Immature natural killer cell (primary cell): ENCODE results near the gene CLK3. TPM values are rescaled to one million over a fixed set of nuclear protein-coding genes. Genes with fewer than 3 reads are reported as not detected.
A peak's percentile ranks its signal among the peaks of the same experiment; 100 is the strongest.
"Not testable (repeated sequence)": the region's sequence is repeated elsewhere in the genome, so short reads cannot be mapped to it uniquely, and the experiment has no call there.

Experiments
- DNase-seq, 3 donors: peaks; one replicate each; pipeline ENCODE4 v3.0.0; 2022; ENCODE audit warnings: mixed read lengths in 1 of 3
- H3K27ac Mint-ChIP-seq, 6 donors: one replicate each; pipeline ENCODE4 v1.8.0; 2020; ENCODE audit warnings: mixed read lengths in 6 of 6, mild to moderate bottlenecking in 5 of 6, inconsistent platforms in 4 of 6, moderate library complexity in 3 of 6
- H3K27me3 Mint-ChIP-seq, 3 donors: one replicate each; pipeline ENCODE4 v1.8.0; 2020 to 2021; ENCODE audit warnings: low read depth in 3 of 3, mild to moderate bottlenecking in 3 of 3, mixed read lengths in 3 of 3, moderate library complexity in 3 of 3, inconsistent platforms in 1 of 3
- H3K36me3 Mint-ChIP-seq, 3 donors: one replicate each; pipeline ENCODE4 v1.8.0; 2020; ENCODE audit warnings: mixed read lengths in 3 of 3, inconsistent platforms in 2 of 3, mild to moderate bottlenecking in 2 of 3
- H3K4me1 Mint-ChIP-seq, 2 donors: one replicate each; pipeline ENCODE4 v1.8.0; 2020; ENCODE audit warnings: inconsistent platforms in 2 of 2, mild to moderate bottlenecking in 2 of 2, mixed read lengths in 2 of 2, moderate library complexity in 1 of 2
- H3K4me3 Mint-ChIP-seq, 5 donors: one replicate each; pipeline ENCODE4 v1.8.0; 2020; ENCODE audit warnings: mild to moderate bottlenecking in 5 of 5, mixed read lengths in 5 of 5, inconsistent platforms in 3 of 5, moderate library complexity in 3 of 5
- H3K9me3 Mint-ChIP-seq, 6 donors: one replicate each; pipeline ENCODE4 v1.8.0; 2020; ENCODE audit warnings: mild to moderate bottlenecking in 6 of 6, mixed read lengths in 6 of 6, inconsistent platforms in 4 of 6, moderate library complexity in 3 of 6
- polyA plus RNA-seq, 3 donors: library from polyadenylated mRNA; unstranded; fragments of 300-500 nt; fragmentation: Illumina TruSeq; gene quantifications; one replicate each; pipeline ENCODE4 v1.2.3, GENCODE V29; 2021

The CLK3 gene
- polyA plus RNA-seq, 3 donors from 2014 or later, result 32.4 to 82.1 (median 68.2) TPM

DNA sequence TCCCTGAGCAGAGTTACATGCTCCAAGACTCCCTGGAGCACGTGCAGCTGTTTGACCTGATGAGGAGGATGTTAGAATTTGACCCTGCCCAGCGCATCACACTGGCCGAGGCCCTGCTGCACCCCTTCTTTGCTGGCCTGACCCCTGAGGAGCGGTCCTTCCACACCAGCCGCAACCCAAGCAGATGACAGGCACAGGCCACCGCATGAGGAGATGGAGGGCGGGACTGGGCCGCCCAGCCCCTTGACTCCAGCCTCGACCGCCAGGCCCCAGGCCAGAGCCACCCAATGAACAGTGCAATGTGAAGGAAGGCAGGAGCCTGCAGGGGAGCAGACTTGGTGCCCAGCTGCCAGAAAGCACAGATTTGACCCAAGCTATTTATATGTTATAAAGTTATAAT is 14.1 kb downstream of the CLK3 start:
- not testable (repeated sequence) for H3K4me1 Mint-ChIP-seq, DNase-seq, H3K4me3 Mint-ChIP-seq, H3K27me3 Mint-ChIP-seq, H3K27ac Mint-ChIP-seq, H3K9me3 Mint-ChIP-seq
- peaks cover 0 to 34% (median 11%) of the 10 kb centered on the region in 3 donors for H3K36me3 Mint-ChIP-seq

DNA sequence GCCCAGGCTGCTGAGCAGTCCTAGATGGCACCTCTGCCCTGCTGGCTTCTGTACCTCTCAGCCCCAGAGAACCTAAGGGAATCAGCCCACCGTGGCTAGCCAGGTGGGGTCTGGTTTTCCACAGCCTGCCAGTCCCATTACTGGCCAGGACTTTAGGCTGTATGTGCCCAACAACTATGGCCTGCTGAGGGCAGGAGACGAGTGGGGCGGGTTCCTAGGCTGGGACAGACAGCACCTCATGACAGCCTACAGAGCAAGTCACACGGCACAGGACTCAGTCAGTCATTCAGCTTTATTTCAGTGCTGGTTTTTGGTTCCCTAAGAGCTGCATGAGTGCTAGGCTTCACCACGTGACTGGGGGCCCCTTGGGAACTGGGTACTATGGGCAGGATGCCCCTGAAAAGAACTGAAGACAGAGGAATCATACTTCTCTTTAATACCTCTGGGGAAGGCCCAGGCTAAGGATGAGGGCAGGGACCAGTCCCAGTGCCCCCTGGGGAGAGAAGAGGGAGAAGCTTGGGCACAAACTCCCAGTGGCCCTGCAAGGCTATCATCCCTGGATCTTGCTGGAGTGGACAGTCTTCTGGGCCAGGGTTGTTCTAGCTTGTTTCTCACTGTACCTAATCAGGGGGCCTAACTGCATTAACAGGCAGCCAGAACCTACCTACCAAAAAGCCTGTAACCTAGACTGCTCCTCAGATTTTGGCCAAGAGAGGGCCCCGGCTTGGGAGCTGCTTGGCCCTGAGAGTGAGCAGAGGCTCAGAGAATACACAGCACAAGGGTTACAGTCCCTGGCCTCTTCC is 14.8 kb downstream of the CLK3 start:
- Mint-ChIP-seq H3K9me3 (no peaks in the 10 kb centered on the region), H3K36me3 (peaks cover 0 to 34% (median 11%) of the 10 kb centered on the region in 3 donors), H3K27ac (peak overlapping the region in 2 of 6 donors; percentile 34 to 67), H3K27me3 (peaks cover 3 to 4% (median 4%) of the 10 kb centered on the region in 3 donors), H3K4me1 (no peaks in the 10 kb centered on the region), H3K4me3 (no peak overlapping the region)
- DNase-seq, result no peak

DNA sequence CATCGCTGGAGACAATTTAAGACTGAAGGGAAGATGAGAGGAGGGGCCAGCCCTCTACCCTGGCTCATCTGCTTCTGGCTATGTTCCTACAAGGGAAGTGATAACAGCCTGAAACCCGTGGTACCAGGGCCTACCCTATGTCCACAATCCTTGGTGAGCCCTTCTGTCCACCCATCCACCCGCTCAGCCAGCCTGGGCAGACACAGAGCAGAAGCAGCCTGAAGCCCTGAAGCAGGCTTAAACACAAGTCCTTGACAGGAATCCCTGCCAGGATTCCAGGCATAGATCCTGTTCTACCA is 15.4 kb downstream of the CLK3 start:
- peak overlapping the region in 1 of 6 donors; percentile 34 for H3K27ac Mint-ChIP-seq
- no peak overlapping the region for H3K4me3 Mint-ChIP-seq
- DNase-seq, result no peak
- peaks cover 0 to 4% (median 4%) of the 10 kb centered on the region in 3 donors for H3K27me3 Mint-ChIP-seq
- H3K9me3 Mint-ChIP-seq, result no peaks in the 10 kb centered on the region
- H3K36me3 Mint-ChIP-seq, result peaks cover 0 to 33% (median 9%) of the 10 kb centered on the region in 3 donors
- H3K4me1 Mint-ChIP-seq, result no peaks in the 10 kb centered on the region

DNA sequence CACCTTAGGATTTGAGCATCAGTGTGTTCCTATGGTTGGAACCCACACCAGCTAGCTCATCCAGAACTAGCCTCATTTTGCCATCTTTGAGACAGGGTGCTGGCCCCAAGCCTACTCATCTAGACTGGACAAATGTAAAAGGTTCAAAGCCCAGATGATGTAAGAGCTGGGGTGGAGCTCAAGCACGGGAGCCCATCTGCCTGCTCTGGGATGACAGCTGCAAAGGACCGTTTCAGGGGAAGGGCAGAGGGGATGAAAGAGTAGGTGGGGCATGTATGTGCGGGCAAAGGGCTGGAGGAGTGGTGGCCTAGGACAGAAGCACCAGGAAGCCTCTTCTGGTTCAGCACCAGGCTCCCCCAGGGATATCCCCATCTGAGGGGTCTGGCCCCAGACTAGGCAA is 15.8 kb downstream of the CLK3 start:
- no peaks in the 10 kb centered on the region for H3K9me3 Mint-ChIP-seq
- H3K27ac Mint-ChIP-seq, result peak overlapping the region in 1 of 6 donors; percentile 69
- peaks cover 0 to 4% (median 4%) of the 10 kb centered on the region in 3 donors for H3K27me3 Mint-ChIP-seq
- DNase-seq, result no peak
- no peak overlapping the region for H3K4me3 Mint-ChIP-seq
- H3K4me1 Mint-ChIP-seq, result no peaks in the 10 kb centered on the region
- H3K36me3 Mint-ChIP-seq, result peaks cover 0 to 37% (median 13%) of the 10 kb centered on the region in 3 donors

DNA sequence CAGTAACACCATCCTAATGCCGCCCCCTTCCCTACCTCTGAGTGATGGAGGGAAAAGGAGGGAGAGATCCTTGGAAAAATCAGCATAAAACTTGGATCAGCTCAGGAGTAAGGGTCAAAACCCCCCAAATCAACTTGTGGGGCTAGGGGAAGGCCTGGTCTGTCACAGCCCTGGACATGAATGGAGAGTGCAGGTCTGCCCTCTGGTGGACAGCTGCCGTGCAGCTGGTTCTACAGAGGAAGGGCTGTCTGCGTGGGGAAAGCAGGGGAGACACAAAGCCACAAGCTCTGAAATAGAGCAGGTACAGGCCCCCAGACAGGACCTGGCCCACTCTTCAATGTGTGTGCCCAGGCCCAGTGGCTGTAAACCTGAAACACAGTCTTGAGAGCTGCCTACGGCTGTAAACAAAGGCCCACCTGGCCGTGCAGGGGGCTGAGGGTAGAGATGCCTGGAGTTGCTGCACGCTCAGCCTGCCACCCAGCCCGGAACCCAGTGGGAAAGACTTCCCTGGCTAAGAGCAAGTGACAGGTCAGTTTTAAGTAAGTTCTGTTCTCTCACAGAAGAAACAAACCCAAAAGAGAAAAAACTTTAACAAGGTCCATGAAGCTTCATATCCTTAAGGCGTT is 16.4 kb downstream of the CLK3 start:
- Mint-ChIP-seq H3K9me3 (no peaks in the 10 kb centered on the region), H3K4me3 (no peak overlapping the region), H3K36me3 (peaks cover 0 to 44% (median 19%) of the 10 kb centered on the region in 3 donors), H3K27ac (peak overlapping the region in 3 of 6 donors; percentile 1 to 36 (median 24)), H3K27me3 (peaks cover 0 to 4% (median 4%) of the 10 kb centered on the region in 3 donors), H3K4me1 (no peaks in the 10 kb centered on the region)
- peak; percentile 39 to 50 (median 43) for DNase-seq

DNA sequence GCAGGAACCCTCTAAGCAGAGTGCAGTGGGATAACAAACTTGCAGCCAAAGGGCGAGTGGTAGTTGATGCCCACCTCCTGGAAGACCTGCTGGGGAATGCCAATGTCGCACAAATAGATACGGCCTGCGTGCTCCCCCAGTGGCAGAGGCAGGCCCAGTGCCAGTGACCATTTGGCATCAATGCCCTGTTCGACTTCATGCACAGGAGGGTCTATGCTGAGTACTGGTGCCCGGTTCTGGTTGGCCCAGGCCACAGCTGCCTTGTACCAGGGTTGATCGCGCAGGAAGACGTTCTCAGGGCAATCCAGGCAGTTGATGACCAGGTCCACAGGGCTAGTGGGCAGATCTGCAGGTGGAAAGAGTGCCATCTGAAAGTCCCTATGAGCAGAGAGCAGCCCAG is 17.0 kb downstream of the CLK3 start:
- H3K4me1 Mint-ChIP-seq, result no peaks in the 10 kb centered on the region
- no peak overlapping the region for H3K4me3 Mint-ChIP-seq
- peaks cover 0 to 4% (median 4%) of the 10 kb centered on the region in 3 donors for H3K27me3 Mint-ChIP-seq
- no peak for DNase-seq
- H3K36me3 Mint-ChIP-seq, result peaks cover 0 to 40% (median 19%) of the 10 kb centered on the region in 3 donors
- no peak overlapping the region for H3K27ac Mint-ChIP-seq
- H3K9me3 Mint-ChIP-seq, result no peaks in the 10 kb centered on the region

DNA sequence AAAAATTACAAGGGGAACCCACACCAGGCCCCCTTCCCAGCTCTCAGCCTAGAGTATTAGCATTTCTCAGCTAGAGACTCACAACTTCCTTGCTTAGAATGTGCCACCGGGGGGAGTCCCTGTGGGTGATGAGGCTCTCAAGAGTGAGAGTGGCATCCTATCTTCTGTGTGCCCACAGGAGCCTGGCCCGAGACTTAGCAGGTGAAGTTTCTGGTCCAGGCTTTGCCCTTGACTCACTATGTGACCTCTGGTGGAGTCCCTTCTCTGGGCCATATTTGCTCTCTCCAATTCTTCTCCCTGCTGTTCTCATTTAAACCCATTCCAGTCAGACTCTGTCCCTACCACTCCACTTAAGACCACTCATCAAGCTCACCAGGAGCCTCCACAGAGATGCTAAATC is 18.1 kb downstream of the CLK3 start:
- Mint-ChIP-seq H3K27me3 (peaks cover 0 to 2% (median 0%) of the 10 kb centered on the region in 3 donors), H3K27ac (peak overlapping the region in 2 of 6 donors; percentile 3 to 13), H3K9me3 (no peaks in the 10 kb centered on the region), H3K4me1 (no peaks in the 10 kb centered on the region), H3K36me3 (peaks cover 3 to 37% (median 16%) of the 10 kb centered on the region in 3 donors), H3K4me3 (no peak overlapping the region)
- no peak for DNase-seq

DNA sequence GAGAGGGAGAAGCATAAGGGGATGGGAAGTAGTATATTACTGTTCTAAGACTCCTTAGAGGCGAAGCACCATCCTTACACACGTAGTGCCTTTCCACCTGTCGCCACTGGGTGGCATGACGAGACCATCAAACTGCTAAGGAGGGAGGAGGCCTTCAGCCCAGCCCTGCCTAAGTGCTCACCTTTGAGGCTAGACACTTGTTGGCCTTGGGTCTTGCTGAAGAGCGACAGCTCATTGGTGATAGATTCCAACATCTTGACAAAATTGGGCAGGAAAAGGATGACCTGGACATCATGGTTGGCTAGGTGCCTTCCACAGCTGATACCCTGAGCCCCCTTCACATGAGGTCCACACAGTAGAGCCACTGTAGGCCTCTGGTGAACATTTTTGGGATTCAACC is 19.6 kb downstream of the CLK3 start:
- H3K36me3 Mint-ChIP-seq, result peaks cover 4 to 37% (median 19%) of the 10 kb centered on the region in 3 donors
- no peaks in the 10 kb centered on the region for H3K4me1 Mint-ChIP-seq

GRCh38 chr15:74636984-74637383 is 21.3 kb downstream of the CLK3 start:
- no peak for DNase-seq
- Mint-ChIP-seq H3K36me3 (peaks cover 4 to 37% (median 19%) of the 10 kb centered on the region in 3 donors), H3K27me3 (peaks cover 0 to 2% (median 0%) of the 10 kb centered on the region in 3 donors), H3K9me3 (no peaks in the 10 kb centered on the region), H3K4me3 (no peak overlapping the region), H3K4me1 (no peaks in the 10 kb centered on the region), H3K27ac (no peak overlapping the region)

More for the DNA sequence above, 19.6 kb downstream of the CLK3 start:
- DNase-seq, result peak; percentile 51 to 60 (median 58)
- H3K4me3 Mint-ChIP-seq, result no peak overlapping the region
- H3K27ac Mint-ChIP-seq, result peak overlapping the region in 2 of 6 donors; percentile 21 to 25
- peaks cover 0 to 2% (median 0%) of the 10 kb centered on the region in 3 donors for H3K27me3 Mint-ChIP-seq
- H3K9me3 Mint-ChIP-seq, result no peaks in the 10 kb centered on the region

DNA sequence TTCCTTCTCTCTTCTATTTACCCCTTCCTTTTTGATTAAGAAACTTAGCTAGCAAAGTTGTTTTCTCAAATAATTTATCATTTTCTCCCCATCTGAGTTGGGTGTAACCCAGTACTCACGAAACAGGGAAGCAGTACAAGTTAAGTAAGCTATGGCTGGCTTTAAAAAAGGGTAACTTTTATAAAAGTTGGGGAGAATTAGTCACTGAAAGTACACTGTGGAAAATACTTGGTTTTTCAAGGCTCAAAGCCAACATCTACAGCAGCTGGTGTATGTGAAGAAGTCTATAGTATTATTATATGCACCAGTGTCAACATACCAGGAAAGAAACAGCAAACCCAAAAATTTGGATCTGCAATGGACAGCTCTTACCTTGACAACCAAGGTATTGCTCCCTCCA is 25.5 kb downstream of the CLK3 start:
- H3K27me3 Mint-ChIP-seq, result no peaks in the 10 kb centered on the region
- H3K9me3 Mint-ChIP-seq, result no peaks in the 10 kb centered on the region
- H3K27ac Mint-ChIP-seq, result peak overlapping the region in 1 of 6 donors; percentile 74
- no peaks in the 10 kb centered on the region for H3K4me1 Mint-ChIP-seq
- H3K4me3 Mint-ChIP-seq, result no peak overlapping the region
- no peak for DNase-seq
- H3K36me3 Mint-ChIP-seq, result peaks cover 4 to 24% (median 16%) of the 10 kb centered on the region in 3 donors

DNA sequence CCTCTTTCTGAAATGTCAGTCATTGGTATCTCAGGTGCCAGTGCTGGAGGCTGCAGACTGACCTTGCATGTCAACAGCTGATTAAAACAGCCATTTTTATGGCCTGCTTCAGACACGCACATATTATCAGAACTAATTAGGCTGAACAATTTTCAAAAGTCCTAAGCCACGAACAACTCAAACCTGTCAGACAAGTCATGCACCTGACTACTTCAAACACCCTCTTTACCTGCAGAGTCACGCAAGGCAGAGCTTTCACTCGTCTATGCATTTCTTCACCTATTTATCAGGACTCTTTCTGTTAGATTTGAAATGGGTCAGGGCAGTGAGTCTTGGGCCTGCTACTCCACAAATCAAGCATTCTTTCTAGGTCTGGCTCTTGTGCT is 26.7 kb downstream of the CLK3 start:
- Mint-ChIP-seq H3K27ac (peak overlapping the region in 2 of 6 donors; percentile 12 to 30), H3K4me1 (no peaks in the 10 kb centered on the region), H3K36me3 (peaks cover 4 to 14% (median 7%) of the 10 kb centered on the region in 3 donors), H3K27me3 (no peaks in the 10 kb centered on the region), H3K4me3 (no peak overlapping the region), H3K9me3 (no peaks in the 10 kb centered on the region)
- no peak for DNase-seq

GRCh38 chr15:74642734-74643664 is 27.4 kb downstream of the CLK3 start:
- no peak for DNase-seq
- H3K36me3 Mint-ChIP-seq, result peaks cover 4 to 10% (median 4%) of the 10 kb centered on the region in 3 donors
- no peaks in the 10 kb centered on the region for H3K4me1 Mint-ChIP-seq
- no peak overlapping the region for H3K4me3 Mint-ChIP-seq
- H3K27ac Mint-ChIP-seq, result peak overlapping the region in 2 of 6 donors; percentile 25 to 30
- H3K9me3 Mint-ChIP-seq, result no peaks in the 10 kb centered on the region
- no peaks in the 10 kb centered on the region for H3K27me3 Mint-ChIP-seq

DNA sequence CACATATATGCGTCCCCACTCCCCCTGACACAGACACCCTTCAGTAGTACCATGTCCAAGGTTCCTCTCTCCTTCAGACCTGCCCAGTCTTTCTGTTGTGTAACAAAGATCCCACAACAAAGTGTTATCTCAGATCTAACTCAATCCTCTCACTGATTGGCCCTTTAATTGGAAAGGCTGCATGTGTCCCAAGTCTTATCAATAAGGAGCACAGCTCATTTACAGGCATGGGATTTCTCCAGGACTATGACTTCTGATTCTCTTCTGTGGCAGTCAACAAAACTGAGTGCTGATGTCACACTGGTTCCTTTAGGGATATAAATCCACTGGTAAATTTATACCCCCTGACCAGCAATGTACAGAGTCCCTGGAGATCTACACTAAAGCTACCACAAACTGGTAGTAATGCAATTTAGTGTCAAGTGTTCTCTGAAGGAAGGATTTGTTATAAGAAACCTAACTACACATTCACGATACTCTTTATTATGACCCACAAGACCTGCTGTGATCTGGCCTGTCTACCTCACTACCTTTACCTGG is 28.1 kb downstream of the CLK3 start:
- Mint-ChIP-seq H3K4me1 (peaks cover 0 to 4% of the 10 kb centered on the region in 2 donors), H3K4me3 (no peak overlapping the region), H3K9me3 (no peaks in the 10 kb centered on the region), H3K27me3 (no peaks in the 10 kb centered on the region), H3K36me3 (peaks cover under 1 to 5% (median 3%) of the 10 kb centered on the region in 3 donors), H3K27ac (peak overlapping the region in 1 of 6 donors; percentile 25)
- DNase-seq, result no peak
